Uterus (tissue), 2 donors: Measurements from ENCODE around the gene MSI2.

Experiments used
- POLR2A ChIP-seq, 2 donors: fragments of 450-650 bp; IDR thresholded peaks; one replicate each; pipeline ENCODE4 v1.6.1; 2016; ENCODE audit warnings: antibody characterized with exemption in 2 of 2, mild to moderate bottlenecking in 1 of 2, moderate library complexity in 1 of 2
- TF ChIP-seq, protein P1 (sequence below), 4 experiments: fragments of 200-600 bp in 2 of 4; fragments of 450-650 bp in 2 of 4; sonication (generic) in 2 of 4; IDR thresholded peaks; one replicate each; pipeline ENCODE4 v1.5.1; 2016 to 2019; ENCODE audit warnings: antibody characterized with exemption in 4 of 4, mild to moderate bottlenecking in 2 of 4, moderate library complexity in 1 of 4

DNA sequence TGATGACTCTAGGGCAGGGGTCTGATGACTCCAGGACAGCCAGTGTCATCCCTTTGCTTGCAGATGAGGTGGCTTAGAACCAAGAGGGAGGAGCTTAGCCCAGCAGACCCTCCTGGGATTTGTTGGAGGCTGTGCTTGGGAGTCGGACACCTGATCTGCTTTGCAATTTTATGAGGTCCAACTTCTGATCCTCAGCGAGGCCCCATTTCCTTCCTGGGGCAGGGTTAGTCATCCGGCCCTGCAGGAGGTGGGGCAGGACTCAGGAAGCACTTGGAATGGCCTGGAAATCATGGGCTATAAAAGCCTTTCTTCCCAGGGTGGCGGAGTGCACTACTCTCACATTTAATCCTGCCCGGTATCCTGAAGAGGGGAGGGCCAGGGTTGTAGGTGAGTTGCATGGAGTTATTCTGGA, 168.5 kb downstream of the MSI2 start:
- TF ChIP-seq, protein P1, sequence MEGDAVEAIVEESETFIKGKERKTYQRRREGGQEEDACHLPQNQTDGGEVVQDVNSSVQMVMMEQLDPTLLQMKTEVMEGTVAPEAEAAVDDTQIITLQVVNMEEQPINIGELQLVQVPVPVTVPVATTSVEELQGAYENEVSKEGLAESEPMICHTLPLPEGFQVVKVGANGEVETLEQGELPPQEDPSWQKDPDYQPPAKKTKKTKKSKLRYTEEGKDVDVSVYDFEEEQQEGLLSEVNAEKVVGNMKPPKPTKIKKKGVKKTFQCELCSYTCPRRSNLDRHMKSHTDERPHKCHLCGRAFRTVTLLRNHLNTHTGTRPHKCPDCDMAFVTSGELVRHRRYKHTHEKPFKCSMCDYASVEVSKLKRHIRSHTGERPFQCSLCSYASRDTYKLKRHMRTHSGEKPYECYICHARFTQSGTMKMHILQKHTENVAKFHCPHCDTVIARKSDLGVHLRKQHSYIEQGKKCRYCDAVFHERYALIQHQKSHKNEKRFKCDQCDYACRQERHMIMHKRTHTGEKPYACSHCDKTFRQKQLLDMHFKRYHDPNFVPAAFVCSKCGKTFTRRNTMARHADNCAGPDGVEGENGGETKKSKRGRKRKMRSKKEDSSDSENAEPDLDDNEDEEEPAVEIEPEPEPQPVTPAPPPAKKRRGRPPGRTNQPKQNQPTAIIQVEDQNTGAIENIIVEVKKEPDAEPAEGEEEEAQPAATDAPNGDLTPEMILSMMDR (IDR thresholded peaks at IDR 0.05) = no peak
- no peak for TF ChIP-seq POLR2A (IDR thresholded peaks at IDR 0.05)
